ENCODE data around the gene PARP11. TPM values are rescaled to one million over a fixed set of nuclear protein-coding genes. Genes with fewer than 3 reads are reported as not detected.

PARP11 gene
- polyA plus RNA-seq, 2 donors, result 1.6 to 2.1 TPM

GRCh38 chr12:3904999-3905398 is 31.8 kb upstream of the PARP11 start:
- WGBS, 2 donors, result 44 to 56% methylated on average over 2 of the region's 2 CpGs
- Histone ChIP-seq H3K4me1 (ENCODE audit: control insufficient read depth in 2 of 2, insufficient read depth in 2 of 2, low read length in 1 of 2) (no peaks in the 10 kb centered on the region), H3K36me3 (ENCODE audit: control insufficient read depth in 2 of 2, insufficient read depth in 2 of 2, low read length in 1 of 2) (no peaks in the 10 kb centered on the region), H3K27ac (ENCODE audit: low read depth in 2 of 2, low read length in 1 of 2) (no peak overlapping the region), H3K4me3 (ENCODE audit: low read depth in 1 of 2, low read length in 2 of 2) (no peak overlapping the region), H3K9me3 (ENCODE audit: control insufficient read depth in 2 of 2, insufficient read depth in 1 of 2, low read depth in 1 of 2, low read length in 1 of 2) (no peaks in the 10 kb centered on the region), H3K27me3 (ENCODE audit: control insufficient read depth in 1 of 2, insufficient read depth in 2 of 2, low read length in 2 of 2) (no peaks in the 10 kb centered on the region)

GRCh38 chr12:3902921-3903320 is 29.7 kb upstream of the PARP11 start:
- H3K9me3 ChIP-seq (ENCODE audit: control insufficient read depth in 2 of 2, insufficient read depth in 1 of 2, low read depth in 1 of 2, low read length in 1 of 2), result no peaks in the 10 kb centered on the region
- no peaks in the 10 kb centered on the region for H3K36me3 ChIP-seq (ENCODE audit: control insufficient read depth in 2 of 2, insufficient read depth in 2 of 2, low read length in 1 of 2)
- no peaks in the 10 kb centered on the region for H3K27me3 ChIP-seq (ENCODE audit: control insufficient read depth in 1 of 2, insufficient read depth in 2 of 2, low read length in 2 of 2)
- no peak overlapping the region for H3K4me3 ChIP-seq (ENCODE audit: low read depth in 1 of 2, low read length in 2 of 2)
- H3K4me1 ChIP-seq (ENCODE audit: control insufficient read depth in 2 of 2, insufficient read depth in 2 of 2, low read length in 1 of 2), result no peaks in the 10 kb centered on the region
- H3K27ac ChIP-seq (ENCODE audit: low read depth in 2 of 2, low read length in 1 of 2), result no peak overlapping the region

- Histone ChIP-seq H3K4me3 (ENCODE audit: low read depth in 1 of 2, low read length in 2 of 2) (no peak overlapping the region), H3K27me3 (ENCODE audit: control insufficient read depth in 1 of 2, insufficient read depth in 2 of 2, low read length in 2 of 2) (no peaks in the 10 kb centered on the region), H3K9me3 (ENCODE audit: control insufficient read depth in 2 of 2, insufficient read depth in 1 of 2, low read depth in 1 of 2, low read length in 1 of 2) (no peaks in the 10 kb centered on the region), H3K36me3 (ENCODE audit: control insufficient read depth in 2 of 2, insufficient read depth in 2 of 2, low read length in 1 of 2) (no peaks in the 10 kb centered on the region), H3K27ac (ENCODE audit: low read depth in 2 of 2, low read length in 1 of 2) (no peak overlapping the region), H3K4me1 (ENCODE audit: control insufficient read depth in 2 of 2, insufficient read depth in 2 of 2, low read length in 1 of 2) (no peaks in the 10 kb centered on the region)
Measured at GRCh38 chr12:3901116-3901515, 27.9 kb upstream of the PARP11 start.

- Histone ChIP-seq H3K4me1 (ENCODE audit: control insufficient read depth in 2 of 2, insufficient read depth in 2 of 2, low read length in 1 of 2) (no peaks in the 10 kb centered on the region), H3K36me3 (ENCODE audit: control insufficient read depth in 2 of 2, insufficient read depth in 2 of 2, low read length in 1 of 2) (no peaks in the 10 kb centered on the region), H3K9me3 (ENCODE audit: control insufficient read depth in 2 of 2, insufficient read depth in 1 of 2, low read depth in 1 of 2, low read length in 1 of 2) (no peaks in the 10 kb centered on the region), H3K4me3 (ENCODE audit: low read depth in 1 of 2, low read length in 2 of 2) (no peak overlapping the region), H3K27me3 (ENCODE audit: control insufficient read depth in 1 of 2, insufficient read depth in 2 of 2, low read length in 2 of 2) (no peaks in the 10 kb centered on the region), H3K27ac (ENCODE audit: low read depth in 2 of 2, low read length in 1 of 2) (no peak overlapping the region)
- WGBS, 2 donors, result 79 to 80% methylated on average over 3 of the region's 3 CpGs
Measured at GRCh38 chr12:3898756-3899155, 25.6 kb upstream of the PARP11 start.

GRCh38 chr12:3897371-3897971 is 24.3 kb upstream of the PARP11 start:
- Histone ChIP-seq H3K27ac (ENCODE audit: low read depth in 2 of 2, low read length in 1 of 2) (peak overlapping the region; percentile 41 to 71), H3K27me3 (ENCODE audit: control insufficient read depth in 1 of 2, insufficient read depth in 2 of 2, low read length in 2 of 2) (no peaks in the 10 kb centered on the region)
- 65 to 70% methylated on average over 7 of the region's 7 CpGs for WGBS, 2 donors

GRCh38 chr12:3896801-3897351 is 23.7 kb upstream of the PARP11 start:
- Histone ChIP-seq H3K4me3 (ENCODE audit: low read depth in 1 of 2, low read length in 2 of 2) (no peak overlapping the region), H3K4me1 (ENCODE audit: control insufficient read depth in 2 of 2, insufficient read depth in 2 of 2, low read length in 1 of 2) (no peaks in the 10 kb centered on the region), H3K27ac (ENCODE audit: low read depth in 2 of 2, low read length in 1 of 2) (no peak overlapping the region), H3K27me3 (ENCODE audit: control insufficient read depth in 1 of 2, insufficient read depth in 2 of 2, low read length in 2 of 2) (no peaks in the 10 kb centered on the region), H3K36me3 (ENCODE audit: control insufficient read depth in 2 of 2, insufficient read depth in 2 of 2, low read length in 1 of 2) (no peaks in the 10 kb centered on the region), H3K9me3 (ENCODE audit: control insufficient read depth in 2 of 2, insufficient read depth in 1 of 2, low read depth in 1 of 2, low read length in 1 of 2) (no peaks in the 10 kb centered on the region)
- 37 to 53% methylated on average over 2 of the region's 2 CpGs for WGBS, 2 donors

More at GRCh38 chr12:3897371-3897971, 24.3 kb upstream of the PARP11 start:
- Histone ChIP-seq H3K9me3 (ENCODE audit: control insufficient read depth in 2 of 2, insufficient read depth in 1 of 2, low read depth in 1 of 2, low read length in 1 of 2) (no peaks in the 10 kb centered on the region), H3K4me1 (ENCODE audit: control insufficient read depth in 2 of 2, insufficient read depth in 2 of 2, low read length in 1 of 2) (no peaks in the 10 kb centered on the region), H3K36me3 (ENCODE audit: control insufficient read depth in 2 of 2, insufficient read depth in 2 of 2, low read length in 1 of 2) (no peaks in the 10 kb centered on the region), H3K4me3 (ENCODE audit: low read depth in 1 of 2, low read length in 2 of 2) (no peak overlapping the region)

GRCh38 chr12:3896356-3896755 is 23.2 kb upstream of the PARP11 start:
- WGBS, 2 donors, result 46 to 53% methylated on average over 2 of the region's 2 CpGs
- Histone ChIP-seq H3K4me3 (ENCODE audit: low read depth in 1 of 2, low read length in 2 of 2) (no peak overlapping the region), H3K36me3 (ENCODE audit: control insufficient read depth in 2 of 2, insufficient read depth in 2 of 2, low read length in 1 of 2) (no peaks in the 10 kb centered on the region), H3K27me3 (ENCODE audit: control insufficient read depth in 1 of 2, insufficient read depth in 2 of 2, low read length in 2 of 2) (no peaks in the 10 kb centered on the region), H3K9me3 (ENCODE audit: control insufficient read depth in 2 of 2, insufficient read depth in 1 of 2, low read depth in 1 of 2, low read length in 1 of 2) (no peaks in the 10 kb centered on the region), H3K27ac (ENCODE audit: low read depth in 2 of 2, low read length in 1 of 2) (no peak overlapping the region), H3K4me1 (ENCODE audit: control insufficient read depth in 2 of 2, insufficient read depth in 2 of 2, low read length in 1 of 2) (no peaks in the 10 kb centered on the region)

- Histone ChIP-seq H3K27ac (ENCODE audit: low read depth in 2 of 2, low read length in 1 of 2) (no peak overlapping the region), H3K9me3 (ENCODE audit: control insufficient read depth in 2 of 2, insufficient read depth in 1 of 2, low read depth in 1 of 2, low read length in 1 of 2) (no peaks in the 10 kb centered on the region), H3K36me3 (ENCODE audit: control insufficient read depth in 2 of 2, insufficient read depth in 2 of 2, low read length in 1 of 2) (no peaks in the 10 kb centered on the region), H3K27me3 (ENCODE audit: control insufficient read depth in 1 of 2, insufficient read depth in 2 of 2, low read length in 2 of 2) (no peaks in the 10 kb centered on the region), H3K4me3 (ENCODE audit: low read depth in 1 of 2, low read length in 2 of 2) (no peak overlapping the region), H3K4me1 (ENCODE audit: control insufficient read depth in 2 of 2, insufficient read depth in 2 of 2, low read length in 1 of 2) (no peaks in the 10 kb centered on the region)
- 88 to 90% methylated on average over 2 of the region's 2 CpGs for WGBS, 2 donors
Measured at GRCh38 chr12:3892631-3893030, 19.4 kb upstream of the PARP11 start.

GRCh38 chr12:3891201-3891600 is 18.0 kb upstream of the PARP11 start:
- Histone ChIP-seq H3K9me3 (ENCODE audit: control insufficient read depth in 2 of 2, insufficient read depth in 1 of 2, low read depth in 1 of 2, low read length in 1 of 2) (no peaks in the 10 kb centered on the region), H3K4me1 (ENCODE audit: control insufficient read depth in 2 of 2, insufficient read depth in 2 of 2, low read length in 1 of 2) (no peaks in the 10 kb centered on the region), H3K27ac (ENCODE audit: low read depth in 2 of 2, low read length in 1 of 2) (no peak overlapping the region), H3K36me3 (ENCODE audit: control insufficient read depth in 2 of 2, insufficient read depth in 2 of 2, low read length in 1 of 2) (no peaks in the 10 kb centered on the region), H3K27me3 (ENCODE audit: control insufficient read depth in 1 of 2, insufficient read depth in 2 of 2, low read length in 2 of 2) (no peaks in the 10 kb centered on the region), H3K4me3 (ENCODE audit: low read depth in 1 of 2, low read length in 2 of 2) (no peak overlapping the region)
- WGBS, 2 donors, result 65 to 69% methylated on average over 10 of the region's 10 CpGs

GRCh38 chr12:3888659-3889058 is 15.5 kb upstream of the PARP11 start:
- H3K27ac ChIP-seq (ENCODE audit: low read depth in 2 of 2, low read length in 1 of 2), result no peak overlapping the region

More at GRCh38 chr12:3888659-3889058, 15.5 kb upstream of the PARP11 start:
- Histone ChIP-seq H3K4me3 (ENCODE audit: low read depth in 1 of 2, low read length in 2 of 2) (no peak overlapping the region), H3K9me3 (ENCODE audit: control insufficient read depth in 2 of 2, insufficient read depth in 1 of 2, low read depth in 1 of 2, low read length in 1 of 2) (no peaks in the 10 kb centered on the region), H3K27me3 (ENCODE audit: control insufficient read depth in 1 of 2, insufficient read depth in 2 of 2, low read length in 2 of 2) (no peaks in the 10 kb centered on the region), H3K36me3 (ENCODE audit: control insufficient read depth in 2 of 2, insufficient read depth in 2 of 2, low read length in 1 of 2) (no peaks in the 10 kb centered on the region), H3K4me1 (ENCODE audit: control insufficient read depth in 2 of 2, insufficient read depth in 2 of 2, low read length in 1 of 2) (no peaks in the 10 kb centered on the region)
- 86 to 89% methylated on average over 7 of the region's 7 CpGs for WGBS, 2 donors

Measured in esophagus (tissue), 2 donors.